ENCODE data around the gene ACKR2. TPM values are rescaled to one million over a fixed set of nuclear protein-coding genes. Genes with fewer than 3 reads are reported as not detected.

ACKR2 gene
- total RNA-seq, 1 donor from 2014 or later: 7.9 TPM

DNA sequence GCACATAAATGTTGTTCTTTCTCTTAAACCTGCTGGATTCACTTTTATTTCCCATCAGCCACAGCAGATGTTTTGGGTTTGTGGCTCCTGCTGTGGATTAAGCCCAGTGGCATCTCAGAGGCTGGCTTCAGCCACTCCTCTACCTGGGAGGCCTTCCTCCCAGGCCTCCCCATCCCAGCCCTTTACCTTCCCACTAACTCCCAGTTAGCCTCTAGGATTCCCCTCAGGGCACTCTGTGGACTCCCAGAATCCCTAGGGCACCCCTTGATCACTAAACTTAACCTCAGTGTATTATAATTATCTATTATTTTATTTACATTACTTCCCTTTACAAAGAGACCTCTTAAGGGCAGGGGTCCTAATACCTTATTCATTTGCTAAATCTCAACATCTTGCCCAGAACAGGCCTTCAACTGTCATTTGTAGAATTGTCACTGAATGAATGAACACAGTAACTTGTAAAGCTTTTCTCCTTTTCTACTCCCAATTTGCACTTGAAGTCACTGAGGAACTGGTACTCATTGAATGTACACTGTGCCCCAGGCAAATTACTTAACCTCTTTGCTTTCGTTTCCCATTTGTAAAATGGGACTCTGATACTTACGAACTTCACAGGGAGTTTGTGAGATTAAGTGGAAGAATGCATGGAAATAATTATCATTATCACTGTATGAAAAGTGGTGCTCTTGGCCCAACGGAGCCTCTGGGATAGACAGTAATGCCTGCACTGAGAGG is 44.5 kb upstream of the ACKR2 start:
- H3K36me3 ChIP-seq: no peaks in the 10 kb centered on the region
- H3K4me1 ChIP-seq: no peaks in the 10 kb centered on the region
- no peak for DNase-seq (ENCODE audit: extremely low spot score in 2 of 2)
- no peak overlapping the region for H3K27ac ChIP-seq
- no peak overlapping the region for H3K4me3 ChIP-seq
- intact Hi-C loops (cut with DNase I): no loop called here
- H3K27me3 ChIP-seq: no peaks in the 10 kb centered on the region
- no peaks in the 10 kb centered on the region for H3K9me3 ChIP-seq
- TF ChIP-seq POLR2AphosphoS5 (IDR thresholded peaks at IDR 0.05; ENCODE audit: insufficient read depth in 1 of 2, low read depth in 1 of 2) (no peak), CTCF (IDR thresholded peaks at IDR 0.05) (no peak), POLR2A (IDR thresholded peaks at IDR 0.05) (no peak)

GRCh38 chr3:42769477-42770131 is 39.6 kb upstream of the ACKR2 start:
- TF ChIP-seq POLR2AphosphoS5 (IDR thresholded peaks at IDR 0.05; ENCODE audit: insufficient read depth in 1 of 2, low read depth in 1 of 2) (no peak), POLR2A (IDR thresholded peaks at IDR 0.05) (no peak), CTCF (IDR thresholded peaks at IDR 0.05) (no peak)
- peaks cover 18% of the 10 kb centered on the region for H3K4me1 ChIP-seq
- intact Hi-C loops (cut with DNase I): no loop called here
- H3K36me3 ChIP-seq: no peaks in the 10 kb centered on the region
- no peaks in the 10 kb centered on the region for H3K27me3 ChIP-seq
- DNase-seq (ENCODE audit: extremely low spot score in 2 of 2): no peak
- no peaks in the 10 kb centered on the region for H3K9me3 ChIP-seq
- H3K4me3 ChIP-seq: no peak overlapping the region
- no peak overlapping the region for H3K27ac ChIP-seq

GRCh38 chr3:42771271-42771670 is 38.0 kb upstream of the ACKR2 start:
- no peak for TF ChIP-seq CTCF (IDR thresholded peaks at IDR 0.05)
- TF ChIP-seq POLR2AphosphoS5 (IDR thresholded peaks at IDR 0.05; ENCODE audit: insufficient read depth in 1 of 2, low read depth in 1 of 2): no peak
- TF ChIP-seq POLR2A (IDR thresholded peaks at IDR 0.05): no peak
- Histone ChIP-seq H3K27me3 (no peaks in the 10 kb centered on the region), H3K27ac (no peak overlapping the region), H3K4me3 (no peak overlapping the region), H3K4me1 (peaks cover 18% of the 10 kb centered on the region), H3K9me3 (no peaks in the 10 kb centered on the region), H3K36me3 (no peaks in the 10 kb centered on the region)
- intact Hi-C loops (cut with DNase I): no loop called here
- DNase-seq (ENCODE audit: extremely low spot score in 2 of 2): no peak

GRCh38 chr3:42772670-42773408 is 36.4 kb upstream of the ACKR2 start, which contains the start of gene CCDC13:
Gene CCDC13 (minus strand): TSS chr3:42773253. CDS start chr3:42758345, 14,908 bp downstream.
- Histone ChIP-seq H3K4me3 (peak within 1 kb of the TSS; percentile 51 to 58), H3K27me3 (no peaks in the 10 kb centered on the region), H3K9me3 (no peaks in the 10 kb centered on the region), H3K4me1 (peaks cover 18% of the 10 kb centered on the region), H3K36me3 (no peaks in the 10 kb centered on the region), H3K27ac (peak within 1 kb of the TSS; percentile 59)
- TF ChIP-seq POLR2A (IDR thresholded peaks at IDR 0.05): no peak
- TF ChIP-seq POLR2AphosphoS5 (IDR thresholded peaks at IDR 0.05; ENCODE audit: insufficient read depth in 1 of 2, low read depth in 1 of 2): peak; percentile 55 to 80
- TF ChIP-seq CTCF (IDR thresholded peaks at IDR 0.05): no peak
- DNase-seq (ENCODE audit: extremely low spot score in 2 of 2): no peak
- intact Hi-C loops (cut with DNase I): no loop called here
